ENCODE results near the gene NIPAL4. TPM values are rescaled to one million over a fixed set of nuclear protein-coding genes. Genes with fewer than 3 reads are reported as not detected.
A peak's percentile ranks its signal among the peaks of the same experiment; 100 is the strongest.

Gene NIPAL4
- total RNA-seq, 4 donors from 2014 or later, result 74.1 to 130 (median 82.1) TPM

- TF ChIP-seq CTCF (IDR thresholded peaks at IDR 0.05) (no peak), POLR2A (IDR thresholded peaks at IDR 0.05) (no peak)
- intact Hi-C loops (cut with DNase I; ENCODE audit: low total_unique reads), result no loop called here
- no peak overlapping the region for H3K4me3 ChIP-seq (ENCODE audit: low read depth, poor library complexity, severe bottlenecking)
- no peak for DNase-seq (ENCODE audit: low spot score in 2 of 2)
- WGBS, 2 donors, result 49 to 63% methylated on average over 7 of the region's 7 CpGs
These were observed 16.9 kb upstream of the NIPAL4 start for GRCh38 chr5:157443041-157443549.

GRCh38 chr5:157444224-157444623, 15.8 kb upstream of the NIPAL4 start:
- no peak overlapping the region for H3K4me3 ChIP-seq (ENCODE audit: low read depth, poor library complexity, severe bottlenecking)
- TF ChIP-seq POLR2A (IDR thresholded peaks at IDR 0.05) (no peak), CTCF (IDR thresholded peaks at IDR 0.05) (no peak)
- intact Hi-C loops (cut with DNase I; ENCODE audit: low total_unique reads), result no loop called here
- no peak for DNase-seq (ENCODE audit: low spot score in 2 of 2)
- WGBS, 2 donors, result 60% methylated on average over 4 of the region's 4 CpGs

GRCh38 chr5:157445745-157446411, 14.1 kb upstream of the NIPAL4 start:
- no peak for DNase-seq (ENCODE audit: low spot score in 2 of 2)
- no peak overlapping the region for H3K4me3 ChIP-seq (ENCODE audit: low read depth, poor library complexity, severe bottlenecking)
- TF ChIP-seq POLR2A (IDR thresholded peaks at IDR 0.05) (no peak), CTCF (IDR thresholded peaks at IDR 0.05) (no peak)
- intact Hi-C loops (cut with DNase I; ENCODE audit: low total_unique reads), result no loop called here
- WGBS, 2 donors, result 65 to 71% methylated on average over 5 of the region's 5 CpGs

GRCh38 chr5:157446412-157446935, 13.5 kb upstream of the NIPAL4 start:
- intact Hi-C loops (cut with DNase I; ENCODE audit: low total_unique reads), result no loop called here
- H3K4me3 ChIP-seq (ENCODE audit: low read depth, poor library complexity, severe bottlenecking), result no peak overlapping the region
- DNase-seq (ENCODE audit: low spot score in 2 of 2), result no peak
- WGBS, 2 donors, result 66 to 68% methylated on average over 9 of the region's 9 CpGs
- no peak for TF ChIP-seq POLR2A (IDR thresholded peaks at IDR 0.05)
- no peak for TF ChIP-seq CTCF (IDR thresholded peaks at IDR 0.05)

- DNase-seq (ENCODE audit: low spot score in 2 of 2), result peak in 1 of 2 donors; percentile 49
- 56 to 58% methylated on average over 13 of the region's 13 CpGs for WGBS, 2 donors
- no peak overlapping the region for H3K4me3 ChIP-seq (ENCODE audit: low read depth, poor library complexity, severe bottlenecking)
- TF ChIP-seq CTCF (IDR thresholded peaks at IDR 0.05), result no peak
- no peak for TF ChIP-seq POLR2A (IDR thresholded peaks at IDR 0.05)
- intact Hi-C loops (cut with DNase I; ENCODE audit: low total_unique reads), result no loop called here
These were observed 12.8 kb upstream of the NIPAL4 start for GRCh38 chr5:157447201-157447637.

Data from lower leg skin (tissue), 4 donors.